ENCODE data around the gene IL20. TPM values are rescaled to one million over a fixed set of nuclear protein-coding genes. Genes with fewer than 3 reads are reported as not detected.

IL20 gene
- total and polyA plus RNA-seq, 8 donors, result not detected

- no peaks in the 10 kb centered on the region for H3K9me3 ChIP-seq
- no peaks in the 10 kb centered on the region for H3K27me3 ChIP-seq
- ATAC-seq (no peak), DNase-seq (no peak)
- peaks cover 0 to 37% of the 10 kb centered on the region in 2 donors for H3K4me1 ChIP-seq
- no peak overlapping the region for H3K4me3 ChIP-seq
- intact Hi-C loops (cut with DNase I), result no loop called here
- no peak overlapping the region for H3K27ac ChIP-seq
- no peak for TF ChIP-seq CTCF (IDR thresholded peaks at IDR 0.05)
- no peaks in the 10 kb centered on the region for H3K36me3 ChIP-seq
These were observed 35.5 kb upstream of the IL20 start for GRCh38 chr1:206829875-206830274.

GRCh38 chr1:206831650-206832049 is 33.8 kb upstream of the IL20 start:
- Histone ChIP-seq H3K27me3 (no peaks in the 10 kb centered on the region), H3K4me3 (no peak overlapping the region), H3K9me3 (no peaks in the 10 kb centered on the region), H3K36me3 (no peaks in the 10 kb centered on the region), H3K27ac (no peak overlapping the region), H3K4me1 (peaks cover 0 to 42% of the 10 kb centered on the region in 2 donors)
- TF ChIP-seq CTCF (IDR thresholded peaks at IDR 0.05), result no peak
- DNase-seq (no peak), ATAC-seq (no peak)
- intact Hi-C loops (cut with DNase I), result no loop called here

- intact Hi-C loops (cut with DNase I), result no loop called here
- Histone ChIP-seq H3K27ac (no peak overlapping the region), H3K9me3 (no peaks in the 10 kb centered on the region), H3K27me3 (peaks cover 0 to 1% of the 10 kb centered on the region in 2 donors), H3K36me3 (no peaks in the 10 kb centered on the region), H3K4me3 (no peak overlapping the region), H3K4me1 (peaks cover 0 to 42% of the 10 kb centered on the region in 2 donors)
- DNase-seq (no peak), ATAC-seq (no peak)
- no peak for TF ChIP-seq CTCF (IDR thresholded peaks at IDR 0.05)
These were observed 33.0 kb upstream of the IL20 start for GRCh38 chr1:206832352-206832880.

- no peak overlapping the region for H3K4me3 ChIP-seq
- H3K4me1 ChIP-seq, result peaks cover 0 to 42% of the 10 kb centered on the region in 2 donors
- TF ChIP-seq CTCF (IDR thresholded peaks at IDR 0.05), result no peak
- intact Hi-C loops (cut with DNase I), result no loop called here
- H3K9me3 ChIP-seq, result no peaks in the 10 kb centered on the region
- peaks cover 0 to 4% of the 10 kb centered on the region in 2 donors for H3K27me3 ChIP-seq
- no peak for DNase-seq
- H3K36me3 ChIP-seq, result no peaks in the 10 kb centered on the region
- no peak for ATAC-seq
- H3K27ac ChIP-seq, result no peak overlapping the region
These were observed 32.2 kb upstream of the IL20 start for GRCh38 chr1:206833106-206833680.

GRCh38 chr1:206833801-206834200 is 31.6 kb upstream of the IL20 start:
- TF ChIP-seq CTCF (IDR thresholded peaks at IDR 0.05), result no peak

More at GRCh38 chr1:206833801-206834200, 31.6 kb upstream of the IL20 start:
- Histone ChIP-seq H3K4me3 (no peak overlapping the region), H3K27me3 (peaks cover 0 to 4% of the 10 kb centered on the region in 2 donors), H3K36me3 (no peaks in the 10 kb centered on the region), H3K4me1 (peaks cover 0 to 42% of the 10 kb centered on the region in 2 donors), H3K9me3 (no peaks in the 10 kb centered on the region), H3K27ac (no peak overlapping the region)
- ATAC-seq (peak; percentile 93), DNase-seq (peak in 1 of 4 donors; percentile 60)
- intact Hi-C loops (cut with DNase I), result no loop called here

All from left lung (tissue), 10 donors.